ENCODE data around the gene ADAP1. TPM values are rescaled to one million over a fixed set of nuclear protein-coding genes. Genes with fewer than 3 reads are reported as not detected.

Gene ADAP1
- total RNA-seq, 1 experiment from 2014 or later = 1.8 TPM

- no peak for DNase-seq (ENCODE audit: low read depth)
Observed at GRCh38 chr7:922334-923107, 32.0 kb downstream of the ADAP1 start.

- DNase-seq (ENCODE audit: low read depth) = no peak
Observed at GRCh38 chr7:921581-922333, 32.7 kb downstream of the ADAP1 start.

GRCh38 chr7:921071-921461 lies 33.4 kb downstream of the ADAP1 start:
- DNase-seq (ENCODE audit: low read depth) = no peak

DNA sequence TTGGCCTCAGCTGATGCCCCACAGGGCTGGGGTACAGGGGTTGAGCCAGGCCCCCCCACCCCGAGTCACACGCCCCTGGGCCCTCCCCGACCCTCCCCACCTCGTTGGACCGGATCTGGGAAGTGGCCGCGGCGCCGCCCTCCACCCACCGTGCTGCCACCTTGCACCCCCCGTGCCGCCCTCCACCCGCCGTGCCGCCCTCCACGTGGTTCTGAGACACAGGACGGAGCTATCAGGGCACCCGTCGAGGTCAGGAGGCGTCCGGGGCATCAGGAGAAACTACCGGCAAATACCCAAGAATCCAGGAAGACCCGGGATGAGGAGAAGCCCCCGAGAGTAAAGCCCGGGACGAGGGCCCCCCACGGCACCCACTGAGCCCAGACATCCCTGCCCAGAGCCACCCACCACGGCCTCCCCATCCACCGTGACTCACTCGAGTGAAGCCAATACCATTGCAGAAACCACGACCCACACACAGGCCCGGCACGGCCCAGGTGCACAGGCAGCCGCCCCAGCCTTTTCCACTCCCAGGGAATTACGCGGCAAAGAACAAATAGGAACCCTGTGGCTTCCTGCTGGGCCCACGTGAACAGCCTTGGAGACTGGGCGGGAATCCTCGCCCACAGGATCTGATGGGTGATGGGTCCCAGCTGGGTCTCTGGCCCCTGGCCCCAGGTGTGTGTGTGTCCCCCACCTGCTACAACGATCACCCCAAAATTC lies 34.0 kb downstream of the ADAP1 start:
- DNase-seq (ENCODE audit: low read depth) = no peak

GRCh38 chr7:919924-920341 lies 34.5 kb downstream of the ADAP1 start:
- DNase-seq (ENCODE audit: low read depth) = no peak

- DNase-seq (ENCODE audit: low read depth) = no peak
Observed at GRCh38 chr7:919114-919442, 35.4 kb downstream of the ADAP1 start.

GRCh38 chr7:918441-919113 lies 35.9 kb downstream of the ADAP1 start:
- no peak for DNase-seq (ENCODE audit: low read depth)

DNA sequence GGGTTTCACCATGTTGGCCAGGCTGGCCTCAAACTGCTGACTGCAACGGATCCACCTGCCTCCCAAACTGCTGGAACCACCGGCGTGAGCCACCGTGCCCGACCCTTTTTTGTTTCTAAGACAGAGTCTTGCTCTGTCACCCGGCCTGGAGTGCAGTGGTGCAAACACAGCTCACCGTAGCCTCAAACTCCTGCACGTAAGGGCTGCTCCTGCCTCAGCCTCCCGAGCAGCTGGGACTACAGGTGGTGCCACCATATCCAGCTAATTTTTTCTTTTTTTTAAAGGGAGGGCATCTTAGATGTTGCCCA lies 36.4 kb downstream of the ADAP1 start:
- no peak for DNase-seq (ENCODE audit: low read depth)

- DNase-seq (ENCODE audit: low read depth) = no peak
Observed at GRCh38 chr7:917255-918117, 37.0 kb downstream of the ADAP1 start.

- no peak for DNase-seq (ENCODE audit: low read depth)
Observed at GRCh38 chr7:916291-916941, 38.1 kb downstream of the ADAP1 start.

GRCh38 chr7:915291-916218 lies 38.9 kb downstream of the ADAP1 start:
- DNase-seq (ENCODE audit: low read depth) = no peak

DNA sequence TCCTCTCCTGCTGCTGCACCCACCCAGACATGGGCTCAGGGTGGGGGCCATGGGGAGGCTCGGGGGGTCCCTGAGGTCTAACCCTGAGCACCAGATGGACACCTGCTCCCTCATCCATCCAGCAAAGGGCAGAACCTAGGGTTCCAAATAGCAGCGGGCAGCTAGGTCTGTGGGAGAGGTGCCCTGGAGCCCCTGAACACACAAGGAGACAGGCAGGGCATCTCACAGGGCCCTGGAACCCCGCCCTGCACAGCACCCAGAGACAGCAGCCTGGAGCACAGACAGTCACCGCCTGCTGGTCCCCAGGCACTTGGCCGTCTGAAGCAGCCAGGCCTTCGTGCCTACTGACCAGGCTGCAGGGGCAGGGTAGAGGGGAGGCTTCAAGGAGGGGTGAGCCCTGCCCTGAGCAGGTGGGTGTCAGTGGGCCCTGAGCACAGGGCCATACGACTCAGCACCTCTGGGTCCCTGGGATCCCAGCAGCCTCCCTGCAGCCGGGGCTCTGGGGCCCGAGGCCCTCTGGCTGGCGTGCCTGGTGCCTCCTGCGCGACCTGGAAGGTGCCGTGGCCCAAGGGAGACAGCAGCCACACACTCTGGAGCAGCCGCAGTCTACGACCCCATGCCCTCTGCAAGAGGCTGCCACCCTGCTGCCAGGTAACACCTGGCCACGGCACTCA lies 39.8 kb downstream of the ADAP1 start:
- no peak for DNase-seq (ENCODE audit: low read depth)

GRCh38 chr7:913736-914520 lies 40.6 kb downstream of the ADAP1 start:
- DNase-seq (ENCODE audit: low read depth) = no peak

DNA sequence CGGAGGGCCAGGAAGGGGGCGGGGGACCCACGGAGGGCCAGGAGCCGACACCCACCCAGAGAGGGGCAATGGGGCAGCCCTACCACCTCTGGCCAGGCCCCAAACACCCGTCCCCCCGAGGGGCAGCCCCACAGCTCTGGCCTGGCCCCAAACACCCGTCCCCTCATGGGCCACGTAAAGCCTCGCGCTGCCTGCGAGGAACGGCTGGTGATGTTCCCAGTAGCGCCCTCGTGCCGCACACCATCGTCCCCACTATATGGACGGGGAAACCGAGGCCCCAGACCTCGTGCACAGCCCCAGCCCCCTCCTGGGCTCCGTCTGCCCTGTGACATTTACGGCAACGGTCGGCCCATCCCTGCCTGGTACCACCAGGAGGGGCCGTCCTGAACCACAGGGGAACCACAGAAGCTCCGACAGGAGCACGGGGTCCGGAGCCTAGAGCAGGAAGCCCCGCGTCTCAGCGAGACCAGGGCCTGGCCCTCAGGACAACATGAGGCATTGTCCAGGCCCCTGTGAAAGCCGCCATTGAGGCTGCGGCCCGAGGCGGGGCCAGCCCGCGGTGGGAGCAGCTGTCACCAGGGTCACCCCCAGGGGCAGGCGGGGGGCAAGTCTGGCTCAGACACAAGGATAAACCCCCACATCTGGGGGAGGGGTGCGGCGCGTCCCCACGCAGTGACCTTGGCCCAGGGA lies 42.5 kb downstream of the ADAP1 start:
- no peak for DNase-seq (ENCODE audit: low read depth)

DNA sequence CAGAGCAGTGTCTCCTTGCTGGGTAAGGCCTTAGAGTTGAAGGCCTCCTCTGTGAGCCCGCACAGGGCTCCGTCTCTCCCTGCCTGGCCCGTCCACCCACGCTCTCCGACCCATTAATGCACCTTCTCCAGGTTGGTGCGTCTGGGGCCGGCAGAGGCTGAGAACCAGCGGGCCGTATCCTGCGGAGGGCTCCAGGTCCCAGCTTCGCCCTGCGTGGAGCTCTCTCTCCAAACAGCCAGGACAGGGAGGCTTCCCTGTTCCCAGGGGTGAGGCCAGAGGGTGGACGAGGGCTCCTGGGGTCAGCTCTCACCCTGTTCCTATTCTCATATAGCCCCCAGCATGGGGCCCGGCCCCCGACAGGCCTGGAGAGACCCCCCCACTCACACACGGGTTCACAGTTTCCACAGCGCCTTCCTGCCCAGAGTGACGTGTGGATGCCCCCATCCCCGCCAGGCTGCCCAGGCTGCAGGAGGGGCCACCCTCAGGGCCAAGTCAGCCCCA lies 43.5 kb downstream of the ADAP1 start:
- no peak for DNase-seq (ENCODE audit: low read depth)

DNA sequence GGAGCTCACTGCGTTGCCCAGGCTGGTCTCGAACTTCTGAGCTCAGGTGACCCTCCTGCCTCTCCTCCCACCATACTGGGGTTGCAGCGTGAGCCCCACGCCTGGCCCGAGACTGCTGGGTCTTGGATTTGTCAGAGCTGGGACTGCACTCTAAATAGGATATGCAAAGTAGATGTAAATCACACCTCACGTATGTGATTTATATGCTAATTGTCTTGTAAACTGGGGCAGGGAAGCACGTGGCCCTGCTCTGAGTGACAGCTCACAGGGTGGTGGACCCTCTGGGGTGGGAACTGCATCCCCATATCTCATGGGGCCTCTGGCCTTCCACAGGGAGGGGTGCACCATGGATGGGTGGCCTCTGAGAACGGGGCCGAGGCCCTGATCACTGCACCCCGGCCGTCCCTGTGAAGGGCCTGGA lies 44.0 kb downstream of the ADAP1 start:
- no peak for DNase-seq (ENCODE audit: low read depth)
